Activated CD8-positive, alpha-beta memory T cell treated with anti-CD3 and anti-CD28 coated beads for 48 hours (primary cell): Measurements from ENCODE around the gene PHF20.
"Not testable (repeated sequence)": the region's sequence is repeated elsewhere in the genome, so short reads cannot be mapped to it uniquely, and the experiment has no call there.

Experiments
- DNase-seq, 3 experiments: peaks; one replicate each; pipeline ENCODE4 v3.0.0-alpha.2; 2020; ENCODE audit warnings: low read depth in 2 of 3, low spot score in 2 of 3

Gene PHF20

DNA sequence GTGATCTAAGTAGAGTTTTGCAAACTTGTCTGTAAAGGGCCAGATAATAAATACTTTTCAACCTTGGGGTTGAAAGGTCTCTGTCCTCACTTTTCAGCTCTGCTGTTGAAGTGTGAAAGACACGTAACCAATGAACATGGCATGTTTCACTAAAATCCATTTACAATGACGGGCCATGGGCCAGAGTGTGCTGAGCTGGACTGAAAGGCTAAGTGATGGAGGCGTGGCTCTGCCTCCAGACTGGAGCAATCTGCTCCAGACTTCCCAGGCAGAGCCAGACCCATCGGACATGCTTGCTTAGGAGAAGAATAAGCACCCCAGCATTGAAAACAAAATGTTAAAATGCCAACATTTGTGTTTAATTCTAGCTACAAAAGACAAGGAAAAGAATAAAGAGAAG is 141.1 kb downstream of the PHF20 start:
- DNase-seq = no peak

GRCh38 chr20:35917077-35917476 is 145.3 kb downstream of the PHF20 start:
- no peak for DNase-seq

DNA sequence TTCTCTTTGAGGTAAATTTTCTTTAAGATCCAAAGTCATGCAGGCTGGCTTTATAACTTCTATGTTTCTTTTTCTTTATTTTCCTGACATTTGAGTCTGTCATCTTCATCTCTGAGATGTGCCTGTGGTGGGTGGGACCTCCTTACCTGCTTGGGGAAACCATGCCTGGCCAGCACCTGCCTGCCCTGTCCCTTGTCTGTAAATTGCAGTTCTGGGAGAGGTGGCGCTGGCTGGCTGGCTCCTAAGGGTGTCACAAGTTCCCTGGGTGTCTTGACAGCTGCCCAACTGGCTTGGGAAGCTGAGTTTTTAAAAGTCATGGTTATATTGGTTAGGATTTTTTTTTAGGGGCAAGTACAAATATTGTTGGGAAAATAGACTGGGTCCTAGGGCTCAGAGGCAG is 146.2 kb downstream of the PHF20 start:
- no peak for DNase-seq

GRCh38 chr20:35920523-35920922 is 148.7 kb downstream of the PHF20 start:
- DNase-seq = no peak

- no peak for DNase-seq
Observed at GRCh38 chr20:35929301-35929700, 157.5 kb downstream of the PHF20 start.

DNA sequence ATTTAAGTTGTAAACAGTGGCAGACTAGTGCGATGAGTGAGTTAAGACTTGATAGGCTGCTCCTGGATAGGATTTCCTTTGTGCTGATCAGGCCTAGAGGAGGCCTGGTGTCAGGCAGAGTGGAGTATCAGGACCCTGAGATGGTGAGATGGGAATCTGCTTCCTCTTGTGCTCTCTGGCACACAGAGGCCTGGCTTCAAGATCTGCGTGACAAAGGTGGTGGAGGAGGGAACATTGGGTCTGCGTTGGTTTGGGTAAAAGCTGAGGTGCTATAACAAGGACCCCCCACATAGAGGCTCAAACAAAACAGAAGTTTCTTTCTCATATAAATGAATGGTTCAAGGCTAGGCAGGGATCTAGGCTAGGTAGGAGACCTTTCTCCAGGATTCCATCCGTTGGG is 162.2 kb downstream of the PHF20 start:
- no peak for DNase-seq

DNA sequence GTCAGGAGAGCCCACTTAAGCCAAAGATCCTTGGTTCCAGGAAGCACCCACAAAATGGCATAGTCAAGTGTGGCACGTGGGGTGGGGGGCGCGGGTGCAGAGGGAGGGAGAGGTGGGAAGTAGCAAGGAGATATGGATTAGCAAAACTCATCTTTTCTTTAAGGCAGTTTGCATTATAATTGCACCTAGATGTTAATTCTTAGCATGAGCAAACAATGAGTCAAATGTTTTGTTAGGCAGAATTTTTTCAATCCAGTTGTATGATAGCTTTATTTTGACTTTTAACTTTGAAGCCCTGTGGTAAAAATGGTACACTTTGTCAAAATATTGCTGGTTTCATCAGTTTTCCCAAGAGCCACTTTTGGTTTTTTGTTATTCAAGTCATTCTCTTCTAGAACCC is 167.4 kb downstream of the PHF20 start:
- no peak for DNase-seq

- DNase-seq = no peak
Observed at GRCh38 chr20:35941620-35942019, 169.8 kb downstream of the PHF20 start.

- no peak for DNase-seq
Observed at GRCh38 chr20:35942243-35942642, 170.4 kb downstream of the PHF20 start.

GRCh38 chr20:35947489-35947888 is 175.7 kb downstream of the PHF20 start:
- DNase-seq = no peak

GRCh38 chr20:35947907-35948306 is 176.1 kb downstream of the PHF20 start:
- no peak for DNase-seq

GRCh38 chr20:35950093-35950492 is 178.3 kb downstream of the PHF20 start:
- DNase-seq = no peak

DNA sequence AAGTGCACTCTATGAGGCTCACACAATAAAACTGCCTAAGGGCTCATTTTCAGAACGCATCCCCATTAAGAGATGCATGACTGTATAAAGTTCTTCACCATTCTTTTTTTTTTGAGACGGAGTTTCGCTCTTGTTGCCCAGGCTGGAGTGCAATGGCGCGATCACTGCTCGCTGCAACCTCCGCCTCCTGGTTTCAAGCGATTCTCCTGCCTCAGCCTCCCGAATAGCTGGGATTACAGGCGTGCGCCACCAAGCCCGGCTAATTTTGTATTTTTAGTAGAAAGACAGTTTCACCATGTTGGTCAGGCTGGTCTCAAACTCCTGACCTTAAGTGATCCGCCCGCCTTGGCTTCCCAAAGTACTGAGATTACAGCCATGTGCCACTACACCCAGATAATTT is 180.3 kb downstream of the PHF20 start:
- not testable (repeated sequence) for DNase-seq

DNA sequence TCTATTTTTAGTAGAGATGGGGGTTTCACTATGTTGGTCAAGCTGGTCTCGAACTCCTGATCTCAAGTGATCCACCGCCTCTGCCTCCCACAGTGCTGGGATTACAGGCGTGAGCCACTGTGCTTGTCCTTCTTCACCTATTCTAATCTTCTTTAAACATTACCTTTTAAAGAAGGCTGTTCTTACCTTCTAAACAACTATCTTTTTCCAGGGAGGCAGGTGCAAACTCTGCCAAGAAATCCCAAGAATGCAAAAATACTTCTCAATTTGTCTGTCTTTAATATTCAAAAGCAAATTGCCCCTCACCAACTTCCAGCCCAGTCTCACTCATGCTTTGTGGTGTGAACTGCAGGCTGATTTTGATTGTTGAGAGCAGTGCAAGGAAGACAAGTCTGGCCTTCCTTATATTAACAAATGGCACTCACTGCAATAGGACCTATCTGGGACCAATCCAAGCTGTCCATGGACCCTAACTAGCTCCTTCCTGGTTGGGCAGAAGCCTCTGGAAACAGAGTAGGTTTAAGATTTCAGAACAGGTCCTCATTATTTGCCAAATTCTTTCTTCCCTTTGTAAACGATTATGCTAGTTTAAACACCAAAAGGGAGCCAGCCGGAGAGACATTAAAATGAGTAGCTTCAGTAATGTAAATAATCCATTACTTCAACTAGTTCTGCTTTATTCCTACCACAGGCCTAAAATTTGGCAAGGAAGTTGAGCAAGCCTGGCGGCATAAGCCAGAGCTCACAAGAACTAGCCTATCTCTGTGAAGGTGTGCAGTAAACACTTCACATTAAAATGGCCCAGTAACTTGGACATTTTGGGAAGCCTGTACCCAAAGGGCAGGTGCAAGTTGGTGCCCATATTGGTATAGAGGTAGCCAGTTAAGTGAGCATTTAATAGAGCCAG is 180.9 kb downstream of the PHF20 start:
- no peak for DNase-seq

DNA sequence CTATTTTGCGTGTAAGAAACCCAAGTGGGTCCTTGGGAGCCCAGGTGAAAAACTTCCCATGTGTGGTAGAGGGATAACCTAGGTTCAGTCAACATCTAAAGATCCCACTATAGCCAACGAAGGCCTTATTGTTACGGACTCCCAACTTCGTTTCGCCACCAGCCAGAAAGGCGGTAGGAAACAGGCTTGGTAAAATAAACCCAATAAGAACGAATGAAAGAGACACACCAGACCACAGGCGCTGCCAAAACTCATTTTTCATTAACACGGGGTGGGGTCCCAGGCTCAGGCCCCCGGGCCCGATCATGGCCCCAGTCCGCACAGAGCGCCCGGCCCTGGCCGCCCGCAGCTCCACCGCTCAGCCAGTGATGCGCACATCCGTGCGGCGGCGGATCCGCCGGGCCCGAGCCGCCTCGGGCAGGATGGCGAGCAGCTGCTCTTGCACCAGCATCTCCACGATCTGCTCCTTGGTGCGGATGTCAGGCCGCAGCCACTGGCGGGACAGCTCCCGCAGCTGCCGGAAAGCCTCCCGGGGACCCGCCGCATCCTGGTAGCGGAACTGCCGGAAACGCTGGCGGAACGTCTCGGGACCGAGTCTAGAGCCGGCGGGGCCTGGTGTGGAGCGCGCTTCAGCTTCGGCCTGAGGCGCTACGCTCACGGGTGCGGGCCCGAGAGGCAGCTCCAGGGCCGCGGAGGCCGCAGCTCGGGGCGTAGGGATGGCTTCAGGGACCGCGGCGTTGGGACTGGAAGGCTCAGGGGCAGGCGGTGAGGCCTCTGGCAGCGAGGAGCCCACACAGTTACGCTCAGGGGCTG is 181.8 kb downstream of the PHF20 start:
- peak; percentile 42 to 50 (median 45) for DNase-seq

GRCh38 chr20:35954200-35954906 is 182.5 kb downstream of the PHF20 start, which contains the start of gene SCAND1:
TSS of gene SCAND1 (minus strand) at chr20:35954502. CDS start at chr20:35954284, 218 bp downstream.
- DNase-seq = peak; percentile 87 to 95 (median 92)

DNA sequence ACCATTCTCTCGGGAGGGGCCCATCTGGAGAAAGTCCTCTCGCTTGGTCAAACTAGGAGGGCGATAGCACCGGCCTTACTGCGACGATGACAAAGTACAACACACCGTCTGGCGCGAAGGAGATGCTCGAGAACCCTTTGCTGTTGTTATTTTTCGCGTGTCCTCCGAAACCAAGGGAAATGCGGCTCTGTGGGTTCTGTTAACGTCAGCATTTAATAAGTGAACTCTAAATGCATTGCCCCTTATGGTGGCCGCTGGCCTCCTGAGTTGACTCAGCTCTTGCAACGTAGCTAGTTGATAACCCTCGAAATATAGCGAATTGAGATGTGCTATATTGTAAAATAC is 183.1 kb downstream of the PHF20 start:
- DNase-seq = no peak

GRCh38 chr20:35956616-35957015 is 184.8 kb downstream of the PHF20 start:
- no peak for DNase-seq

DNA sequence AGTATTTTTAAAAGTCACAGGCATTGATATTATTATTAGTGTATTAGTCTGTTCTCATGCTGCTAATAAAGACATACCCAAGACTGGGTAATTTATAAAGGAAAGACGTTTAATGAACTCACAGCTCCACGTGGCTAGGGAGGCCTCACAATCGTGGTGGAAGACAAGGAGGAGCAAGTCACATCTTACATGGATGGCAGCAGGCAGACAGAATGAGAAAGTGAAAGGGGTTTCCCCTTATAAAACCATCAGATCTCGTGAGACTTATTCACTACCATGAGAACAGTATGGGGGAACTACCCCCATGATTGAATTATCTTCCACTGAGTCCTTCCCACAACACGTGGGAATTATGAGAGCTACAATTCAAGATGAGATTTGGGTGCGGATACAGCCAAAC is 187.5 kb downstream of the PHF20 start:
- DNase-seq = not testable (repeated sequence)

- no peak for DNase-seq
Observed at GRCh38 chr20:35963878-35964277, 192.1 kb downstream of the PHF20 start.

- DNase-seq = no peak
Observed at GRCh38 chr20:35967979-35968640, 196.3 kb downstream of the PHF20 start, which contains the start of gene CNBD2. TSS of gene CNBD2 (plus strand) at chr20:35968590. CDS start at chr20:35968763, 173 bp downstream.
